GM21786 (cell line): ENCODE results near the gene CPLX4.
A peak's percentile ranks its signal among the peaks of the same experiment; 100 is the strongest.

ENCODE experiments used
- ATAC-seq: cut with Tn5 transposase; IDR thresholded peaks from one replicate; pipeline ENCODE4 v1.9.1; 2021; ENCODE audit not compliant: unreplicated experiment

CPLX4 gene, protein sequence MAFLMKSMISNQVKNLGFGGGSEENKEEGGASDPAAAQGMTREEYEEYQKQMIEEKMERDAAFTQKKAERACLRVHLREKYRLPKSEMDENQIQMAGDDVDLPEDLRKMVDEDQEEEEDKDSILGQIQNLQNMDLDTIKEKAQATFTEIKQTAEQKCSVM

DNA sequence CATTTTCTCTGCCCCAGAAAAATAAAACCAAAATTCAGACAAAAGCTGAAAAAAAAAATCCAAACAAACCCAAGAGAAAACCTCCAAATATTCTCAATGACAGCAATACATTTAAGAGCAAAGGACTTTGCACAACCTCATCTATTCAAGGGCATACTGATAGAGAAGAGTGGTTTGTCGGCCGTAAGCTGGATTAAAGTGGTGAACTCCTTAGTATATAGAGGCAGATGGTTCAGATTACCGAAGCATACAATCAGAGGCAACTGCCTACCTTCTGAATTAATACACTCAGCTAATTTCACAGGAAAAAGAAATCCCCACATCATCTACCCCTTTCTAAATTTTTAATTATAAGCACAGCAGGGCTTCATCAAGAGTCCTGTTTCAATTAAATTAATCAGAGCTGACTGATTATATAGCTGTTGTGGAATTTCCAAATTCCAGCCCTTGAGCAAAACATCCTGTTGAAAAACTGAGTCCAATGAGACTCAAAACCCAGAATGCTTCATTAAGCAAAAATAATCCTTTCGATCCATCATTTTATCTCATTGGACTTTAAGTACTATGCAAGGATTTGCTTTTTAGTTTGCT lies at the start of gene CPLX4:
TSS of gene CPLX4 (minus strand) at position 190 of the 591 bp plus-strand sequence. CDS start at position 3, 187 bp downstream.
- ATAC-seq = no peak

DNA sequence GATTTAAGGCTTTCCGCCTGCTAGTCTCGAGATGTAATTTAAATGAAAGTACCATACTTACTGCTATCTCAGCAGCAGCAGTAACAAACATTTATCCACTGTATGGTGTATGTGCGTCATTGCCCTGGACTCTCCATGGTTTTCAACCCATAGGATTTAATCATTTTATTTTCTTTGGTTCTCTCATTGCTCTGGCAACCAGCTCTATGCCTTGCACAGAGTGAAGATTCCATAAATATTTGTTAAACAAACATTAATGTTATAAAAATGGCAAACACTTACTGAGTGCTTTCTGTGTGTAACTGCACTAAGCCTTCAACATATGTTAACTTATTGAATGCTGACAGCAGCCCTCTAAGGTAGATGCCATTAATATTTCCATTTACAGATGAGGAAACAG lies 41.9 kb upstream of the CPLX4 start:
- no peak for ATAC-seq

DNA sequence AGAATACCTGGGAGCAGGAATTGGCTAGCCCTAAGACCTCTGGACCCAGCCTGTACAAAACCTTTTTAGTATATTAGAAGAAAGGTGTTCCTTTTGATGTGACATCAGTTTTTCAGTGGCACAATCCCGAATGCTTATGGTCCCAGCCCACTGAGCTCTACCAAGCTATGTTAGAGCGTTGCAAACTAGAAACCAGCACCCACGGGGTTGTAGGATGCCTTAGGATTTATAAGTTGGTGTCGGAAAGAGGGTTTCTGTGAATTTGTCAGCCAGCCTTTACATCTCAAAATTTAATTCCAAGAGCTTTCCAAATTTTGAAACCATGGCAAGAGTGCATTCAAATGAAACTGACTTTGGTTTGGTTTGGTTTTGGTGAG lies 41.1 kb upstream of the CPLX4 start:
- peak; percentile 13 for ATAC-seq

DNA sequence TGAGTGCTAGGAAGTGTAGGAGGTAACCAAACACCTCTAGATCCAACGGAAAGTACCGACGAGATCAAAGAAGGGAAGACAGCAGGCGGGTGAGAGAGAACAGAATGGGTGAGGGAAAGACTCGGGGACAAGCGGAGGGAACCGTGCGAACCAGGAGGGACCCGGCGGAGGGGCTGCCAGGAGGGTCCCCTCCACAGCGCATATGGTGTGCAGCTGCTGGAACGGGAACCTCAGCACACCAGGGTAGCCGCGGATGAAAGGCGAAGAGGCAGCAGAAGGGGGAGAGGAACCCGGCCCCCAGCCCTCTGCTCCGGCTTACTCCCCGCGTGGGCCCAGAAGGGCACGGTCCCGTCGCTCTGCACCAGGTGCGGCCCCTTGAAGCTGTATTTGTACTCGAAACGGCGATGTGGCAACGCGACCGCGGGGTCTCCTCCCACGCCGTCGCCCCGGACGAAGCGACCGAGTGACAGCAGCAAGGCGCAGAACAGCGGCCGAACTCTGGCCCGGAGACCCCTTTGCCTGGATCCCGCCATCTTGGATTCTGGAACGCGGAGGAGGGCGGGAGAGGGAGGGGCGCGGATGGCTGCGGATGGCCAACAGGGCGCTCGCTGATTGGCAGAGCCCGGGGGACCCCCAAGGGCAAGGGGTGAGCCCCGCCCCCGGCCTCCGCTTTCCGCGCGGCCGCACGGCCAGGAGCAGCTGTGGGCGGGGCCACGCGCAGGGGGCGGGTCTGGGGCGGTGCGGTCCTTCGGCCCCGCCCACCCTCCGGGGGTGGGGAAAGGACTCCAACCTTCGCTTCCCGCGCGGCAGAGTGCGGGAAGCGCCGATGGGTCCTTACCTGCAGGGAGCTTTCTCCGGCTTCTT lies 40.5 kb upstream of the CPLX4 start, which contains the start of gene LMAN1:
TSS of gene LMAN1 (minus strand) at position 554 of the 864 bp plus-strand sequence. CDS start at position 533, 21 bp downstream.
- peak; percentile 88 for ATAC-seq

DNA sequence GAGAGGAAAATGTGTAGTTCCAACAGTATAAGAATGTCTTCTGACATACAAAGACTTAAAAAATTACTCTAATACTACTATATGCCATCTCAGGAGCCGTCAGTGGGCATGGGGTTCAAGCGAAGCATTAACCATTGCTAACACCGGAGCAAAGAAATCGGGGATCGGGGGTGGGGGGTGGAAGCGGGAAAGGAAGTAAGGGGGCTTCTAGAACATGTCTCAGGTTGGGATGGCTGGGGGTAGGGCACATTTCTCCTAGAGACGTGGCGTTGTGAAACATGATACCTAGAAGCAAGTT lies 39.9 kb upstream of the CPLX4 start:
- no peak for ATAC-seq

DNA sequence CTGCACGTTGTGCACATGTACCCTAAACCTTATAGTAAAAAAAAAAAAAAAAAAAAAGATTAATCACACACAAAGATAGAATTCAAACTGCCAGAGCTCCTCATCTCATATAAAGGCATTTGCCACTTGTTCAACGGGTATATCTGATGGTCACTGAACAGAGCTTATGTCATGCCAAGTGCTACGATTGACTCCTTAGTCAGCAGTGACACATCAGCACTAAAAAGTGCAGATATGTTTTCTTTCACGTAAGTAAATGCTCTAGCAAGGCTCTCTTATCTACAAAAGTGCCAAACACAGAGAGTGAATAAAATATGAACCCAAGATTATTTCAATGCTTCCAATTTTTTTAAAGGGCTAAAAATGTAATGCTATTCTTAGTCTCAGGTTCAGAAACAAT lies 39.5 kb upstream of the CPLX4 start:
- ATAC-seq = no peak

DNA sequence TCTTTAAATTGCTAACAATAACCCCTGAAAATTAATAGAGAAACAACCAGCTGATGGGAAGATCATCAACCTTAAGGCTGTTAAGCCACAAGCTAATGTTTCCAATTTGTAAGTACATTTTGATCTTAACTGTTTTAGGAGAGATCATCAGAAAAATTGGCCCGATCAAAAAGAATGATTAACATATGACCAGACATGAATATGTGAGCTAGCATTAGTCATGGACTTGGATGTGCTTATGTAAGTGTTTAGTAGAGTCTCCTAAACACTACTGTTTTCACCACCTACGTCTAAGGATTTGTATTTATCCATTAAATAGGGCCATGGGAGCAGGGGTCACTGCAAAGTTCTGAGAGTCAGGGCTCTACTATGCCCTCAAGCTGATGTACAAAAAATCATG lies 36.3 kb upstream of the CPLX4 start:
- no peak for ATAC-seq

DNA sequence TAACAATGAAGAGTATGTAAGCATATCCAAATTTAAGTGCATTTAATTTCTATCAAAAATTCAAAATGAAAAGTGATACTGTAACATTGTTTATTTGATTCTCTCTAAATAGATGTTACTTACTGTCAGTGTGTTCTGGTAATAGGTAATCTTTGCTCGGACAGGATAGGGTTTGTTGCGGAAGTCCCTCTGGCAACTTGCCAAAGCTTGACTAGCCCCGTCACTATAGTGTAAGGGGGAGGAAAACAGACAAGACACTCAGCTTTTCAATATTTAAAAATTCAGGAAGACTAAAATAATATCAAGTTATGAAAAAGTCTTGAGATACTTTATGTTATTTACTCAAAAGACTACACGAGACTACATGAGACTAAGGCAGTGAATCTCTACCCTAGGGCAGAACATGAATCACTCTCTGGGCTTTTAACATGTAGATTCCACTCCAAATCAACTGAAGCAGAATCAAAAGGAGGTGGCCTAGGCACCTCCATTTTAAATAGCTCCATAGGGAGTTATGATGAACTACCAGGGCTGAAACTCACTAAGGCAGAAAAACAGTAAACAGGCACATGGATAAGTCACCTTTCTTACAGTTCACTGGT lies 34.7 kb upstream of the CPLX4 start:
- ATAC-seq = no peak

DNA sequence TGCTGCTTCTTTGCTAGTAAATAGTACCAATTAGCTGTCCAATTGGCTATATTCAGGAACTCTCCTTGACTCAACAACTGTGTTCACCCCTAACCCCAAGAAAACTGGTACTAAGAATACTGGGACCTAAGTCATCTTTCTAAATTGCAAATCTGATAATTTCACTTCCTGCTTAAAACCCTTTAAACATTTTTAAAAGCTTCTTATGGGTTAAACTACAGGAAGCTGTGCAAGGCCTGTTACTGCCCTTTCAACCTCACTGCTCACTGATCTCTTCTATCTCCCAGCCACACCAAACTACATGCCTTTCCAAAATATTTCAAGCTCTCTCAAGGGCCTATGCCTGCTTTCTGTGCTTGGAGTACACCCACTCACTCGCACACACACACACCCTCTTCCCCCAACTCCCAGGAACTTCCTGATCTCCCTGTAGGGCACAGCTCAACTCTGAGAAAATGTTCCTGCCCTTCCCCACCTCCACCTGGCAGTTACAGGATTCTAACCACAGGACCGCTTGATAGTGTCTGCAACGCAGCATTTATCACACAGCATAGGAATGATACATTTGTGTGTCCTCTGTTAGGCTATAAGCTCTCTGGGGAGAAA lies 33.9 kb upstream of the CPLX4 start:
- ATAC-seq = no peak

DNA sequence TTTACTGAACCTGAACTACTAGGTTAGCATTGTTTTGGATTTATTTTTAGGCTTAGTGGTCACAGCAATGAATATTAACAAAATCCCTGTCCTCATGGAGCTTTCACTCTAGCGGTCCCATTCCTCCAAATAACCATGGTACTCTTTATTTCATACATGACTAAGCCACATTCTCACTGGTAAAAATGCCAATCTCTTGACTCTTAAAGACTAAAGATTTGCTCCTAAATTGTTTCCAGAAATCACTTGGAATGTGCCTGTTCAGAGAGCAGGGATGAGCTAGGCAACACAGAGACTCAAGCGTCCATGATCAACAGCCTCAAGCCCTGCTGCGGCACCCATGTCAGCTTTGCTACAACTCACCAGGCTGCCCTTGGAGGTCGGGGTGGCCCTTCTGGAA lies 27.1 kb upstream of the CPLX4 start:
- ATAC-seq = no peak

DNA sequence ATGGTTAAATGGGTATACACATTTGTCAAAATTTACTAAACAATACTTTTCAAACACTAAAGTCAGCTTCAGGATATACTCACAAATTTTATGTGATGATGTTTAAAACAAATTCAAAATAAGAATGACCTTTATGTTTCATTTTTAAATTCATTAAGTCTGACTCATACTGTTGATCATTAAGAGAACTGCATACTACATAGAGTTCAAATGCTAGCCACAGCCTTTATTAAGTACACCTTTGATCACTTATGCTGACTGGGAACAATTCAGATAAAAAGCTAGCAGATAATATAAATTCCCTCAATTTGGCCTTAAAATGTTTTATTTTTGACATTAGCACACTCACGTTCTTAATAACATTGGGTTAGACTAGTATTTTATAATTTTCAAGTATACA lies 26.5 kb upstream of the CPLX4 start:
- ATAC-seq = no peak

DNA sequence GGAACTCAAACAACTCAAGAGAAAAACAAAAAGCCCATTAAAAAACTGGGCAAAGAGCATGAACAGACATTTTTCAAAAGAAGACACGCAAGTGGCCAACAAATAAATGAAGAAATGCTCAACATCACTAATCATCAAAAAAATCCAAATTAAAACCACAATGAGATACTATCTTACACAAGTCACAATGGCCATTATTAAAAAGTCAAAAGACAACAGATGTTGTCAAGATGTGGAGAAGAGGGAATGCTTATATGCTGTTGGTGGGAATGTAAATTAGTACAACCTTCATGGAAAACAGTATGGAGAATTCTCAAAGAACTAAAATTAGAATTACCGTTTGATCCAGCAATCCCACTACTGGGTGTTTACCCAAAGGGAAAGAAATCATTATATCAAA lies 25.5 kb upstream of the CPLX4 start:
- no peak for ATAC-seq

DNA sequence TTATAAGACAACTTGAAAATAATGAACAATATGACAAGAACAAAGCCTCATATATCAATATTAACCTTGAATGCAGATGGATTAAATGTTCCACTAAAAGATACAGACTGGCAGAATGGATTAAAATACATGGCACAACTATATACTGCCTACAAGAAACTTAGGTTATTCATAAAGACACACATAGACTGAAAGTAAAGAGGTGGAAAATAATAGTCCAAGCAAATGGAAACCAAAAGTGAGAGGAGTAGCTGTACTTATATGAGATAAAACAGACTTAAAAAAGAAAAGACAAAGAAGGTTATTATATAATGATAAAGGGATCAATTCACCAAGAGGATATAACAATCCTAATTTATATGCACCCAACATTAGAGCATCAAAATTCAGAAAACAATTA lies 22.4 kb upstream of the CPLX4 start:
- no peak for ATAC-seq

DNA sequence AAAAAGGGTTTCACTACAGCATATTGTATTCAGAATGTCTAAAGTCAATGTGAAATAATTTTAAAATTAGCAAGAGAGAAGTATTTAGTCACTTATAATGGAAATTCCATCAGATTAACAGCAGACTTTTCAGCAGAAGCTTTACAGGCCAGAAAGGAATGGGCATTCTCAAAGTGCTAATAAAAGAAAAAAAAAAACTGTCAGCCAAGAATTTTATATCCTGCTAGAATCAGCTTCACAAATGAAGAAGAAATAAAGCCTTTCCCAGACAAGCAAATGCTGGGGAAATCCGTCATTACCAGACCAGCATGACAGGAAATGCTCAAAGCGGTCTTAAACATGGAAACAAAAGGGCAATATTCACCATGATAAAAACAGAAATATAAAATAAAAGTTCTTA lies 21.9 kb upstream of the CPLX4 start:
- no peak for ATAC-seq

DNA sequence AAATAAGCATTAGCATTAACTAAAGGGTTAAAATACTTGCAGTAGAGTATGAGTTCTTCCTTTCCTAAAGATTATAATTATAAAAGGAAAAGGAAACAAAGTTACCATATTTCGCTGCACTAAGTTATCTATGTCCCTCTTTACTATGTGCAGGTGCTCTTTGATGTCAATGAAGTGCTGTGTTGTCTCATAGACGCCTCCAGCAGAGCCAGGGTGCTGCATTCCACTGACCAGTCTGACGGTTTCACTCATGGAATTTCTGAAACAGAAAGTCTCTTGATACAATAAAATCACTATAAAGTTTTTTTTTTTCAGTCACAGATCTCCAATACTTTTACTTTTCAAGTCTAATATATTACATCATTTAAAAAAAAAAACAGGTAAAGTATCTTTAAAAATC lies 14.5 kb upstream of the CPLX4 start:
- no peak for ATAC-seq

DNA sequence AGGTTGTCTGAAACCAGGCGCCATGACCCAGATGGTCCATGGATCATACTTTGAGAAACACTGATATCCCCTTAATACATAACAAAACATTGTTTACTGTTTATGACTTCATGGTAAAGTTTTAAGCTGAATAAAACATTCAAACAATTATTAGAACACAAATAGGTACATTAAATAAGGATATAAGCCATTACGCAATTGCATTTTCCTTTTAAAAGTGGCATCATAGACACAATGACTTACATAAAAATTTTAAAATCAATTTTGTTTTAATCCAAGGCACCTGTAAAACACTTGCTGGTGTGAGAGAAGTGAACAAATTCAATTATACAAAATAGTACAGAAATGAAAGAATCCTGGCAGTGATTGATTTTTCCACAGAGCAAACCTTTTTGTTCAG lies 10.2 kb upstream of the CPLX4 start:
- no peak for ATAC-seq

DNA sequence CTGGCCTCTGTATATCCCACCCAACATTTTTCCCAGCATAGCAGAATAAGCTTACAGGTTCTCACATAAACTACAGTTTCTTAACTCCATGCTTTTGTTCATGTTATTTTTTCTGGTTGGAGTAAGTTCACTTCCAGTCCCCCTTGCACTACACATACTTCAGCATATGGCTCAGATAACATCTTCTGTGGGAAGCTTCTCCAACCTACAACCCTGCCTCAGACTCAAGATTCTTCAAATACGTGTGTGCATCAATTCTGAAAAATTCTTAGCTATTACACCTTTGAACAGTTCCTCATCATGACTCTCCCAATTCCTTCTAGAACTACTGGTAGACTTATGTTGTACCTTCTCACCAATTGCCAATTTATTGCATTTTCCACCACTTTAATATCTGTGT lies 7.5 kb upstream of the CPLX4 start:
- ATAC-seq = no peak

DNA sequence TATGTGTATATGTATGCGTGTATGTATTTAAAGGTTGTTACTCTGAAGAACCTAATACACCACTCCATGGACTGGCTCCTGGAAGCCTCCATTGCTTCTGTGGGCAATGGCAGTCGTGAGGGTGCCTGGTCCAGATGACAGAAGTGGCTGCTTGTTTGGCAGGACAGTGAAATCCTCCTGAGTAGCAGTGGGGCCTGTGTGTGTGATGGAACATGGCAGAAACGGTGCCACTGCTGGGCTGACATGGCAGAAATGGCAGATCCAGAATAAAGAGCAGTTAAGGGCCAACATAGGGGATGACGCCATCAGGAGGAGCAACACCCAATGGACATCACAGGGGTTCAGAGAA lies 6.1 kb upstream of the CPLX4 start:
- no peak for ATAC-seq

DNA sequence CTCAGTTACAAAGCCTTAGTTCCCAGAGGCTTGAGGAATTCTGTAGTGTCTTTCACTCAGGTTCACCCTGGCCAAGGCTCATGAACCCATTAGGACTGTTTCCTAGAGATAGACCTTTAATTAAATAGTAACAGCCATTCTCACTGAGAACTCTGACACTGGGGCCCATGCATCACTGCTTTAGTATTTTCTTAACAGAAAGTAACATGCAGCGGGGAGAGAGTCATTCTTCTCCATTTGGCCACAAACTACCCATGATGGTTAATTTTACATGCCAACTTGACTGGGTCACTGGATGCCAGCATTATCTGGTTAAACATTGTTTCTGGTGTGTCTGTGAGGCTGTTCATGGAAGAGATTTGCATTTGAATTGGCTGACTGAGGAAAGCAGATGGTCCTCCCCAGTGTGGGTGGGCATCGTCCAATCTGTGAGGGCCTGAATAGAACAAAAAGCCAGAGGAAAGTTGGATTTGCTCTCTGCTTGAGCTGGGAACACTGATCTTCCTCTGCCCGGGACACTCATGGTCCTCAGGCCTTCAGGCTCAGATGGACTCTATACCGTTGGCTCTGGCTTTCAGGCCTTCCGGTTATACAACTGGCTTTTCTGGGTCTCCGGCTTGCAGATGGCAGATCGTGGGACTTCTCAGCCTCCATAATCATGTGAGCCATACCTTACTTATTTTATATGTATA lies 5.6 kb upstream of the CPLX4 start:
- ATAC-seq = no peak

DNA sequence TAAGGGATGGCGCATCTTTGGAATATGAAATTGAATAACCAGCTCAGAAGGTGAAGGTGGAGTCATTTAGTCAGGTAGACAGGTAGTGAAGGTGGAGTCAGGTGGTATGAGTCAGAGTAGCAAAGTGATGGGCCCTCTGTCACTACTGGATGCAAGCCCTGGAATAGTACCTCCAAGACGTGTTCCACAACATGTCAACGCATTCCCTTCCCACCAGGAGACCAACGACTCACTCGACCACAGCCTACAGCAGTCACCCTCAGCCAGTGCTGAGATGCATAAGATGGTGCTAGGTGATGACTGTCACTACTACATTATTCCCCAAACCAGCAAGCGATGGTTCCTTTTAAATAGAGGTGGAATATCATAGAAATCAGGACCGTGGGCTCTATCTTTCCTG lies 6.8 kb downstream of the CPLX4 start:
- ATAC-seq = no peak

DNA sequence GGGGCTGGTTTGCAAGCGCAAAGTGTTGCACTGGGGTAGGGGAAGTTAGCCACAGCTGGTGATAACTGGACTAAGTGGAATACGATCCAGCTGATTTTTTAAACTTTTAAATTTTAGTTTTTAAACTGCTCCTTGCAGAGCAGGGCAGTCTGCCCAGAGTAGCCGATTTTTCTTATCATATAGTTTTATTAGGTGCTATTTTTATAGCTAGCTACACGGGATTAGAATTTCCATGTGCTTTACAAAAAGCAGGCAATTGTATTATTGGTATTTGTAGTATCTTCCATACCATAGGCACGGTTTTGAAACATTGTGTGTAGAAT lies 9.6 kb downstream of the CPLX4 start:
- ATAC-seq = no peak
